Left lung (tissue), 10 donors: ENCODE results near the gene UBASH3B. TPM values are rescaled to one million over a fixed set of nuclear protein-coding genes. Genes with fewer than 3 reads are reported as not detected.

ENCODE experiments used
- ATAC-seq: fragments of 200-7000 bp; cut with Tn5 transposase; one replicate; pipeline ENCODE4 v1.9.1; 2020; ENCODE audit warnings: moderate library complexity
- DNase-seq, 4 donors: peaks; one replicate each; pipeline ENCODE4 v3.0.0-alpha.2; 2013 to 2020
- H3K27ac ChIP-seq, 2 donors: fragments of 200-600 bp; sonication (generic) in 1 of 2; one replicate each; pipeline versions ENCODE4 v1.5.0 to v1.8.0; 2020 to 2021
- H3K27me3 ChIP-seq, 2 donors: fragments of 200-600 bp; sonication (generic) in 1 of 2; one replicate each; pipeline versions ENCODE4 v1.5.0 to v1.8.0; 2020 to 2021
- H3K36me3 ChIP-seq, 2 donors: fragments of 200-600 bp; sonication (generic) in 1 of 2; one replicate each; pipeline versions ENCODE4 v1.5.0 to v1.8.0; 2020 to 2021
- H3K4me1 ChIP-seq, 2 donors: fragments of 200-600 bp; one replicate each; pipeline ENCODE4 v1.8.0; 2021
- H3K4me3 ChIP-seq, 2 donors: fragments of 200-600 bp; sonication (generic) in 1 of 2; one replicate each; pipeline versions ENCODE4 v1.5.0 to v1.8.0; 2020 to 2021; ENCODE audit warnings: mild to moderate bottlenecking in 1 of 2
- H3K9me3 ChIP-seq, 2 donors: fragments of 200-600 bp; sonication (generic) in 1 of 2; one replicate each; pipeline versions ENCODE4 v1.5.0 to v1.8.0; 2020 to 2021
- CTCF ChIP-seq, 2 donors: fragments of 200-600 bp; sonication (generic) in 1 of 2; IDR thresholded peaks; one replicate each; pipeline versions ENCODE4 v1.5.0 to v1.8.0; 2021; ENCODE audit warnings: antibody characterized with exemption in 2 of 2
- intact Hi-C, 2 donors: fragments of 100-400 bp; cut with DNase I; formaldehyde crosslinking; loops; one replicate each; pipeline versions ENCODE4 v1.11.2 to v1.14.2; 2022
- polyA plus RNA-seq, 6 donors: library from polyadenylated mRNA; unstranded; fragments of 120-200 nt; gene quantifications; one replicate each; pipeline ENCODE4 v1.2.1, GENCODE V29; 2013; ENCODE audit not compliant: insufficient read length in 6 of 6
- total RNA-seq, 2 donors: library from RNA; stranded (reverse); fragmentation: NEBNext Ultra II Directional; extraction: Animal tissue kit (Norgen Biotek cat#: 25700); gene quantifications; one replicate each; pipeline ENCODE4 v1.2.1, GENCODE V29; 2021
- donor health status: DM: no; HTN: yes; CAD: no.
- donor health status: DM: no; HTN: no; CAD: no.

UBASH3B gene
- total and polyA plus RNA-seq, 8 donors: 4.0 to 38.6 (median 5.7) TPM

GRCh38 chr11:122677256-122677655 lies 21.7 kb downstream of the UBASH3B start:
- no peak for DNase-seq
- Histone ChIP-seq H3K4me1 (peaks cover 8 to 36% of the 10 kb centered on the region in 2 donors), H3K27me3 (no peaks in the 10 kb centered on the region), H3K27ac (no peak overlapping the region), H3K9me3 (no peaks in the 10 kb centered on the region), H3K4me3 (no peak overlapping the region), H3K36me3 (no peaks in the 10 kb centered on the region)
- no peak for ATAC-seq
- TF ChIP-seq CTCF (IDR thresholded peaks at IDR 0.05): no peak
- intact Hi-C loops: no loop called here

- peaks cover 7 to 25% of the 10 kb centered on the region in 2 donors for H3K4me1 ChIP-seq
- ATAC-seq (no peak), DNase-seq (no peak)
- no peak for TF ChIP-seq CTCF (IDR thresholded peaks at IDR 0.05)
- H3K27ac ChIP-seq: no peak overlapping the region
- H3K27me3 ChIP-seq: no peaks in the 10 kb centered on the region
- no peaks in the 10 kb centered on the region for H3K9me3 ChIP-seq
- intact Hi-C loops: no loop called here
- H3K36me3 ChIP-seq: no peaks in the 10 kb centered on the region
- no peak overlapping the region for H3K4me3 ChIP-seq
Measured at GRCh38 chr11:122678406-122678805, 22.9 kb downstream of the UBASH3B start.

- DNase-seq (no peak), ATAC-seq (no peak)
- Histone ChIP-seq H3K27me3 (no peaks in the 10 kb centered on the region), H3K27ac (no peak overlapping the region), H3K4me3 (no peak overlapping the region), H3K4me1 (peaks cover 0 to 15% of the 10 kb centered on the region in 2 donors), H3K36me3 (no peaks in the 10 kb centered on the region), H3K9me3 (no peaks in the 10 kb centered on the region)
- no peak for TF ChIP-seq CTCF (IDR thresholded peaks at IDR 0.05)
- intact Hi-C loops: no loop called here
Measured at GRCh38 chr11:122679466-122679865, 23.9 kb downstream of the UBASH3B start.

- no peaks in the 10 kb centered on the region for H3K9me3 ChIP-seq
- intact Hi-C loops: no loop called here
- no peak for ATAC-seq
- H3K27me3 ChIP-seq: no peaks in the 10 kb centered on the region
- no peak overlapping the region for H3K27ac ChIP-seq
- no peaks in the 10 kb centered on the region for H3K36me3 ChIP-seq
- no peak for TF ChIP-seq CTCF (IDR thresholded peaks at IDR 0.05)
- no peak for DNase-seq
- H3K4me1 ChIP-seq: peaks cover 0 to under 1% of the 10 kb centered on the region in 2 donors
- H3K4me3 ChIP-seq: no peak overlapping the region
Measured at GRCh38 chr11:122681070-122681469, 25.5 kb downstream of the UBASH3B start.

GRCh38 chr11:122681735-122682134 lies 26.2 kb downstream of the UBASH3B start:
- H3K27me3 ChIP-seq: no peaks in the 10 kb centered on the region
- DNase-seq: peak in 1 of 4 donors; percentile 37
- H3K27ac ChIP-seq: no peak overlapping the region
- no peak for TF ChIP-seq CTCF (IDR thresholded peaks at IDR 0.05)
- H3K4me1 ChIP-seq: no peaks in the 10 kb centered on the region
- no peaks in the 10 kb centered on the region for H3K9me3 ChIP-seq
- H3K36me3 ChIP-seq: no peaks in the 10 kb centered on the region
- H3K4me3 ChIP-seq: no peak overlapping the region
- intact Hi-C loops: no loop called here
- peak; percentile 66 for ATAC-seq
